H54 (cell line): ENCODE results near the gene MSLN.
"Not testable (repeated sequence)": the region's sequence is repeated elsewhere in the genome, so short reads cannot be mapped to it uniquely, and the experiment has no call there.

Experiments
- DNase-seq: peaks from one replicate; pipeline ENCODE4 v3.0.0; 2011; ENCODE audit warnings: low spot score, mixed read lengths; ENCODE audit not compliant: insufficient read length
- FAIRE-seq: peaks from 3 replicates; lab custom pipeline; 2011; peaks lifted over from hg19 to GRCh38; lab: Jason Lieb, UNC
- POLR2A ChIP-seq: IDR thresholded peaks from 2 replicates; pipeline ENCODE4 v1.6.1; 2011; ENCODE audit warnings: low read depth, mild to moderate bottlenecking, low read length

Gene MSLN

DNA sequence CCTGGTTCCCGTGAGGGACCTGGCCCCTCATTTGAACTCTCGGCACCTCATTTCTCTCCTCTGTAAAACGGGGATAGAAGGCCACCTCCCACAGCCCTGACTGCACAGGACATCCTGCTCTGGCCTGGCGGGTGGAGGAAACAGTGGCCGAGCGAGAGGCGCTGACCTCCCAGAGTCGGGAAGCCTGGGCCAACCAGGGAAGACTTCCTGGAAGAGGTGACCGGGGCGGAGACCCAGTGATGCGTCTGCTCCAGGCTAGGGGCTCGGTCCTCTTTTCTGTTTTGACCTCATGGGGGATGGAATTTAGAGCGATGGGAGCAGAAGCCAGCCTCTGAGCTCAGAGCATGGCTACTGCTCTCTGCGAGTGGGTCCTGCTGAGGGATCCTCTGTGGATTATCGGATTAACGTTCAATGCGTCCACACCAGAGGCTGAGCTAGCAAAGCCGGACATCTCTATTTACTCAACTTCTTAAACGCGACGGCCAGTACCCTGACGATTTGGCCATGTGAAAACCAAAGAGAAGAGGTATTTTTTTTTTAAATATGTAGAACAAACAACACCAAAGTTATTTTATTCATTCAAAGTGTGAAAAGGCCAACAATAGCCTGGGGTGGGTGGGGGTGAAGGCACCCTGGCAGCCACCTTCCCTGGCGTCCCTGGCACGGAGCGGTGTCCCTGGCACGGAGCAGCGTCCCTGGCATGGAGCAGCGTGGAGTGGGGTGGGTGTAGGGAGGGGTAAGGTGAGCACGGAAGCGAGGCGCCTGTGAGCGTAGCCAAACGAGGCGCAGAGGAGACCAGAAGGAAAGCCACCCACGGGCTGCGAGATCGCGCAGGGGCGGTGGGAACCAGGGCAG is 9.2 kb upstream of the MSLN start:
- no peak for DNase-seq
- FAIRE-seq = no peak
- TF ChIP-seq POLR2A = no peak

DNA sequence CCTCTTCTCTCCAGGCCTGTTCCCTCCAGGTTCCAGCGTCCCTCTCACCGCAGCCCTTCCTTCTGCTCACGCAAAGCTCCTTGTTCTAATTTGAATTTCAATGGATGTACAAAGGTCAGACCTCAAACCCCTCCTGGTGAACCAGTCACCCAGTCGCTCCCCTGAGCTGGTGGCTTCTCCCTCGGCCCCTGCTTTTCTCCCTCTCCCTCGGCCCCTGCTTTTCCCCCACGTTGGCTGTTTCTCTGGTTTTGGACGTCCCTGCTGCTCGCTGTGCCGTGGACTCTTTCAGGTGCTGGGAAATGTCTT is 8.6 kb upstream of the MSLN start:
- DNase-seq (no peak), FAIRE-seq (no peak)
- TF ChIP-seq POLR2A = no peak

DNA sequence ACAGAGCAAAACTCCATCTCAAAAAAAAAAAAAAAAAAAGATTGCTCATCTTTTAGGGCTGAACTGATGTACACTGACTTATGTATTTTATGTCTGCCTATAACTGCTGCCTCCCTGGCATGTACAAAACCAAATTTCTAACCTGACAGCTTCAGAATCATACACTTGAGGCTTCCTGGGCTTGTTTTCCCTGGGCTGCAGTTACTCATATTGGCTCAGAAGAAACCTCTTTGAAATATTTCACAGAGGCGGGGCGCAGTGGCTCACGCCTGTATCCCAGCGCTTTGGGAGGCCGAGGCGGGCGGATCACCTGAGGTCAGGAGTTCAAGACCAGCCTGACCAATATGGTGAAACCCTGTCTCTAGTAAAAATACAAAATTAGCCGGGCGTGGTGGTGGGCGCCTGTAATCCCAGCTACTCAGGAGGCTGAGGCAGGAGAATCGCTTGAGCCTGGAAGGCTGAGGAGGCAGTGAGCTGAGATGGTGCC is 6.4 kb upstream of the MSLN start:
- not testable (repeated sequence) for DNase-seq, FAIRE-seq

DNA sequence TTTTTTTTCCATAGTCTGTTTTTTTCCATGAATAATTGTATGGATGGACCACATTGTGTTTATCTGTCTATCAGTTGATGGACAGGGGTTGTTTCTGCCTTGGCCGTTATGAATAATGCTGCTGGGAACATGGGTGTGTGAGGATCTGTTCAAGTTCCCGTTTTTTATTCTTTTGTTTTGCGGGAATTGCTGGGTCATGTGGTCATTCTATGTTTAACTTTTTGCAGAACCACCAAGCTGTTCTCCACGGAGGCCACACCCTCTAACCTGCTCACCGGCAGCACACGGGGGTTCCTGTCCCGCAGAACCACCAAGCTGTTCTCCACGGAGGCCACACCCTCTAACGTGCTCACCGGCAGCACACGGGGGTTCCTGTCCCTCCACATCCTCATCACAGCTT is 5.9 kb upstream of the MSLN start:
- FAIRE-seq = no peak
- DNase-seq = no peak

DNA sequence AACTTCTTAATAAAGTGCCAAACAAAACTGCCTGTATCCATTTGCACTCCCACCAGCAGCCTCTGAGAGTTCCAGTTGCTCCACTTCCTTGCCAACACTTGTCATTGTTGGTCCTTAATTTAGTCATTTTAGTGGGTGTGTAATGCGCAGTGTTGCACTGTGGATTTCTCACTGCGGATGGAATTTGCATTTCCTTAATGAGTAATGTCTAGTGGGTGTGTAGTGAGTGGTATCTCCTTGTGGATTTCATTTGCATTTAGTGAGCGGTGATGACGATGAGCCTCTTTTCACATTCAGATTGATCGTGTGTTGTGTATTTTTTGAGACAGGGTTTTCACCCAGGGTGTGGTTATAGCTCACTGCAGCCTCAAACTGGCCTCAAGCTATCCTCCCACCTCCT is 4.1 kb upstream of the MSLN start:
- FAIRE-seq (no peak), DNase-seq (no peak)
- TF ChIP-seq POLR2A = no peak

More for the DNA sequence above, 5.9 kb upstream of the MSLN start:
- no peak for TF ChIP-seq POLR2A

DNA sequence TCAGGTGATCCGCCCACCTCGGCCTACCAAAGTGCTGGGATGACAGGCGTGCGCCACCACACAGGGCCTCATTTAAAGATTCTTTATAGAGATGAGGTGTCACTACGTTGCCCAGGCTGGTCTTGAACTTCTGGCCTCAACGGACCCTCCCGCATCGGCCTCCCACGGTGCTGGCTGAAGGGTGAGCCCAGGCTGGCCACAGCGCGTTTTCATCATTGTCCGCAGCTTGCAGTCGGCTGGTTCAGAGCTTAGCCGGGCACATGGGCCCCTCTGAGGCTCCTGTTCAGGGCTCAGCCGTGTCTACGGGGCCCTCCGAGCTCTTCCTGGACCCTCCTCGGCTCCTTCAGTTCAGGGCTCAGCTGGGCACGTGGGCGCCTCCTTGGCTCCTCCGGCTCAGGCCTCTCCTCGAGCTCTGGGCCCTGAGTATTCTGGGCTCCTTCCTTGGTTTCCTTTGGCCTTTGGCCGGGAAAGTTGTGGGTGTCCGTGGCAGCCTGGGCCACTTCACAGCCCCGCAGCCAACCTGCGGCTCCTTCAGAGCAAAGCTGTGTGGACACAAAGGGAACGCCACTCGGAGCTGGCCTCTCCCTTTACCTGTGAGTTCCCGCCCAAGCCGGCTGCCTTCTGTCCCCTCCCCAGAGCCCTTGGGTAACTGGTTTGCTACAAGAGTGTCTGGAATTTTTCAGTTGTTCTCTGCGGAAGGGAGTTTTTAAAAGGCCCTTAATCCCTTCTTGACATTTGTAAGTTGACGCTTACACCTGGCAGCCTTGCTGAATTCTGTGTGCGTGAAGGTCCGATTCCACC is 1.2 kb upstream of the MSLN start:
- DNase-seq = no peak
- no peak for TF ChIP-seq POLR2A
- no peak for FAIRE-seq

DNA sequence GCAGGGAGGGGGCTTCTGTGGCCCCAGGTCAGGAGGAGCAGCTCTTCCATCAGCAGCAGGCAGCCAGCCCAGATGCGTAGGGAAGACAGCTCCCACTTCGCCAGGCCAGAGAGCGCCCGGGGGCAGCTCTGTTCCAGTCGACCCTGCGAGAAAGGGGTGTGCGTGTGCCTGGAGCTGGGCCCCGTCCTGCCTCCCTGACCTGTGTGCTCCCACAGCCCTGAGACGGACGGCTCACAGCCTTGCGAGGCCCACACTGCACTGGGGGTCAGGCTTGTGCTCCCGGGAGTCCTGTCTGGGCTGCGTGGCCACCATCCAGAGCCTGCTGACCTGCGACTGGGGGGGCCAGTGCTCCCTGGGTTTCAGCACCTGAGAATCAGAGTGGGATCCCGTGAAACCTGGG is 469 bp upstream of the MSLN start:
- no peak for DNase-seq
- FAIRE-seq = no peak
- TF ChIP-seq POLR2A = no peak

DNA sequence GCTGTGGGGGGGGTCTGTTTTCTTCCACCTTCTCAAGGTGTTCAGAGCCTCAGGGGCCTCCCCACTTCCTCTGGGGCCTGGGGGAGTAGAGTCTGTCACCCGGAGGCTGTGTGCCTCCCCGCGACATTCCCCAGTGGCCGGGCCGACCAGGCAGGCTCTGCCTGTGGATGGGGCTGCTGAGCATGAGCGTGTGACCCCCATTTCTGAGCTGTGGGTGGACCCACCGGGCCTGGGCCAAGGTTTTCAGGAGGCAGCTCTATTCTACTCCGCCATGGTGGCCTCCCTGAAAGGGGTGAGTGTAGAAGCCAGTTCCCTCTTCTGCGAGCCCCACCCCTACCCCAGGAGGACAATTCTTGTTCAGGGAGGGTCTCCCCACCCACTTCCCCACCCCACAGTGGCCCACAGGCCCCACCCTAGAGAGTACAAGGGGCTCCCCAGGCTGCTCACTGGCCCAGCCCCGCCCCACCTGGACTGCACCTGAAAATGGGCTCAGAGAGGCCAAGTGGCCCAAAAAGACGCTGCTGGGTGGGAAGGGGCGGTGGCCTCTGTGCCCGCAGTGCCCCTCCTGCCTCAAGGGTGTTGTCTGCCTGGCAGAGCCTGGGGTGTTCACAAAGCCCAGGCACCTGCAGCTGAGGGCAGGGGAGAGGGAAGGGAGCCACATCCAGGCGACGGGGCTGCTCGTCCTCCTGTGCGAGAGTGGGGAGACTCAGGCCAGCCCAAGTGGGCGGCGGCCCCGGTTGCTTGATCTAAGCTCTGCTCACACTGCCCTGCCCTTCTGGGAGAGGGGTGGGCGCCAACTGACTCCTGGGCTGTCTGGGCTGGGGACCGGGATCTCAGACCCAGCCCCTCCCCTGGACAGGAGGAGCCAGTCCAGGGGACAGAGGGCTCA is 1.3 kb downstream of the MSLN start:
- no peak for DNase-seq
- TF ChIP-seq POLR2A = no peak
- no peak for FAIRE-seq

DNA sequence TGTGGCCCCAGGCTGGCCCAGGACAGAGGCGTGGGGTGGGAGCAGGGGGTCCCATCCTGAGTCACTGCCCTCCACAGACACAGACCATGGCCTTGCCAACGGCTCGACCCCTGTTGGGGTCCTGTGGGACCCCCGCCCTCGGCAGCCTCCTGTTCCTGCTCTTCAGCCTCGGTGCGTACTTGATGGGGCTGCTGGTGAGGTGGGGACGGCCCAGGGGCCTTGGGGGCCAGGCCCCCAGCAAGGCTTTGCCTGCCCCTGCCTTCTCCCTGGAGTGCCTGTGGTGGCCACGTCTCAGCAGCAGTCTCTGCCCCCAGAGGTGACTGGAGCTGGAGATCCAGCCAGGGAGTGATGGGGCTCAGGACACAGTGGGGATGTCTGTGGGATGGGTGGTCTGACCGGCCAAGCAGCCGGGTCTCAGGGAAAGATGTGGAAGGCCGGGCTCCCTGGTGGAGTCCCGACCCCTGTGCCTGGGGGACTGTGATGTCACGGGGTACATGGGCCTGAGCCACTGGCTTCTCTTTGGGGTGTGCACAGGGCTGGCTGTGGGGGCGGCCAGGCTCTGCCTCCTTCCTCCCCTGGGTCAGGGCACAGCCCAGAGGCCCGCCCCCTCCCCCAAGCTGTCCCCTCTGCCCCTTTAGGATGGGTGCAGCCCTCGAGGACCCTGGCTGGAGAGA is 2.2 kb downstream of the MSLN start:
- DNase-seq = no peak
- FAIRE-seq = no peak
- TF ChIP-seq POLR2A = no peak

DNA sequence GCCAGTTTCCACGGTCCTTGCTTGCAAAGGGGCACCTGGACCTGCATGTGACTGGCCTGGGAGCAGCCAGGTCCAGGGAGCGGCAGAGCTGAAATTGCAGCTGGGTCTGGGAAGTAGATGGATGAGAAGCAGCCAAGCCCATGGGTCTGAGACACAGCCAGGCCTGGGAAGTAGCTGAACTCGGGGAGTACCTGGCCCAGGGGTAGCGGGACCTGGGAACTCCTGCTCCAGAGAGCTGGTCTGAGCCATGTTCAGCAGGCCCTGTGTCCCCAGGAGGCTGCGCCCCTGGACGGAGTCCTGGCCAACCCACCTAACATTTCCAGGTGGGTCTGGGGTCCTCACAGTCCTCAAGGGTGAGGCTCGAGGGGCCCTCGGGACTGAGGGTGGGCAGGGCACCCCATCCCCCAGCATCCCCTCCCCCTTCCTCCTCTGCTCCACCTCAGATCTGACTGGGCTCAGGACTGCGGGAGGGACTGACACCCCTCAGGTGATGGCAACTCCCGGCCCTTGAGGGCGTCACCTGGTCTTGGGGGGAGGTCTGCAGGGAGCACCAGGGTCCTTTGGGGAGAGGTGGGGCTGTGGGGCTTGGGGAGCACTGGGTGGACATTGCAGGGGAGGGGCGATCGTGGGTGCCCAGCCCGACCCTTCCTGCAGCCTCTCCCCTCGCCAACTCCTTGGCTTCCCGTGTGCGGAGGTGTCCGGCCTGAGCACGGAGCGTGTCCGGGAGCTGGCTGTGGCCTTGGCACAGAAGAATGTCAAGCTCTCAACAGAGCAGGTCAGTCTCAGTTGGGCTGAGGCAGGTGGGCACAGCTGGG is 3.0 kb downstream of the MSLN start:
- DNase-seq (no peak), FAIRE-seq (no peak)
- no peak for TF ChIP-seq POLR2A

DNA sequence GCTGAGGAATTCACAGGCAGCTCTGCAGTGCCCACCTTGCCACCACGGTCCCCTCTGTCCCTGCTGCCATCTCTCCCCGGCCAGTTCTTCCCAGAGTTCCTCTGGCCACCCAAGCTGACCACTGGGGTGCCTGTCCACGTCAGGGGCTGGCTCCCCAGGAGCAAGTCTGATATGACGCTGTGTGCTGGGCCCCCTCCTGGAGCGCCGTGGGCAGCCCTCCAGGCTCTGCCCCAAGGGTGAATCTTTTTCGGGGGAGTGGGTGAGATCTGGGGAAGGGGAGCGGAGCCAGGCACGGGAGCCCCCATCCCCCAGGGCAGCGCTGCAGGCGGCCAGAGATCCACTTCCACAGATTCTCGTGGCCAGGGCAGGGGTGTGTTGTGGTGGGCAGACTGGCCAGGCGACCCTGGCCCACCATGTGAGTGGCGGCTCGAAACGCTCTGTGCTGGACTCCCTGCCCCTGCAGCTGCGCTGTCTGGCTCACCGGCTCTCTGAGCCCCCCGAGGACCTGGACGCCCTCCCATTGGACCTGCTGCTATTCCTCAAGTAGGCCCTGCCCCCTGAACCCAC is 3.7 kb downstream of the MSLN start:
- no peak for FAIRE-seq
- no peak for DNase-seq
- no peak for TF ChIP-seq POLR2A

DNA sequence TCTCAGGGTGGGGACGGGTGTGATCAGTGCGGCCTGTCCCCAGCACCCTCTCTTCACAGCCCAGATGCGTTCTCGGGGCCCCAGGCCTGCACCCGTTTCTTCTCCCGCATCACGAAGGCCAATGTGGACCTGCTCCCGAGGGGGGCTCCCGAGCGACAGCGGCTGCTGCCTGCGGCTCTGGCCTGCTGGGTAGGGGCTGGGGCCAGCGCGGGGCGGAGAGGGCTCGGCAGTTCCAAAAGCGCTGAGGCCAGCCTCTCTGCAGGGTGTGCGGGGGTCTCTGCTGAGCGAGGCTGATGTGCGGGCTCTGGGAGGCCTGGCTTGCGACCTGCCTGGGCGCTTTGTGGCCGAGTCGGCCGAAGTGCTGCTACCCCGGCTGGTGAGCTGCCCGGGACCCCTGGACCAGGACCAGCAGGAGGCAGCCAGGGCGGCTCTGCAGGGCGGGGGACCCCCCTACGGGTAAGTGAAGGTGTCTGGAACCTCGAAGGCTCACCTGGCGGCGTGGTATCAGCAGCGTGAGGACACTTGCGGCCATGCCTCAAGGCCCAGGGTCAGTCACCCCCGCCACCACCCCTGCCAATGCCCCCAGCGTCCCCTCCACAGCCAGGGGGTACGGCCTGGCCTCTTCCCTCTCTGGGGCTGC is 4.4 kb downstream of the MSLN start:
- TF ChIP-seq POLR2A = no peak
- FAIRE-seq (no peak), DNase-seq (no peak)
